ENCODE data around the gene ARHGAP22. TPM values are rescaled to one million over a fixed set of nuclear protein-coding genes. Genes with fewer than 3 reads are reported as not detected.
"Not testable (repeated sequence)": the region's sequence is repeated elsewhere in the genome, so short reads cannot be mapped to it uniquely, and the experiment has no call there.

The ARHGAP22 gene
- total RNA-seq, 1 donor from 2014 or later = 2.2 TPM

DNA sequence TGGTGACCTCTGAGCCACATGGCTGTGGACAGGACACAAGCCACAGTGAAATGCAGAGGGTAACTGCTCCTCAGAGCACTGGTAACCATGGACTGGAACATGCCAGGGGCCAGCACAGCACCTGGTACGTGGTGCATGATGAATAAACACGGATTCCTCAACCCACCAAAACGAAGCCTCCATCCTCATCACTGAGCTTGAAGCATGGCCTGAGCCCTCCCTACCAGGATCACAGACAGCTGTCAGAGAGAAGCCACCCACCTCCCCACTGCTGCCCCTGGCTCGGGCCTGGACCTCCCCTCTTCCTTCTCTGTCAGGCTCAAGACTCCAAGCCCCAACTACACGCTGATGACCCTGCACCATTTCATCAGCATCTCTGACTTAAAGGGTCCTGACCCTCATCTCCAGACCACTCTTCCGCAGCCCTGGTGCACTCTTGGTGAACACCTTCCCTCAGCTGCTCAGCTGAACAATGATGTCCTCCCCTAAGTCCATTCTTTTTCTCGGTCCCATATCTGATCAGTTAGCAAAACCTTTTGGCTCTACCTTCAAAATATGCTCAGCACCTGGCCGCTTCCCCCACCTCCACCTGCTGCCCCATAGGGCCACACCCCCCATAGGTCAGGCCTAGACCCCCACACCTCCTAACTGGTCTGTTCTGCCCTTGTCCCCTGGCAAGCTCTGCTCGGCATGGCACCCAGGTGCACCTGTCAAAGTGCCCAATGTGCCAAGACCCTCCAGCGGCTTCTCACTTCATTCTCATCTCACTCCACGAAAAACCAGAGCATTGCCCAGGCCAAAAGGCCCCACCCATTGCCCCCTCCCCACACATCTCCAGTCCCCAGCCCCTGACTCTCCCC lies 157.3 kb downstream of the ARHGAP22 start:
- no peak for DNase-seq

DNA sequence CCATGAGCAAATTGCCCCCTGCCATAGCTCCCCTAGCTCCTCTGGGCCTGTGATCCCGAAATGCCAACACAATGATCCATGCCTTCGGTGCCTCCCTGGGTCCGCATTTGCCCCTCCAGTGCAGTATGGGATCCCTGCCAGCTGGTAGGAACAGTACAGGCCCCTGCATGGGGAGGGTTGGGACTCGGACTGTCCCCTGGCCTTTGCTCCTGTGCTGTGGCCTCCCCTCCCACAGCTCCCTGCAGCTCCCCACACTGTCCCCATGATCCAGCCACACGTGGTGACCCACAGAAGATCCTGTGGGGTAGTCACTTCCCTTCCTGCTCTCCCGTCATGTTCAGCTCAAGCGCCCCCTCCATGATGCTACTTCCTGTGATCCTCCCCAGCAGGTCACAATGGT lies 158.1 kb downstream of the ARHGAP22 start:
- no peak for DNase-seq

DNA sequence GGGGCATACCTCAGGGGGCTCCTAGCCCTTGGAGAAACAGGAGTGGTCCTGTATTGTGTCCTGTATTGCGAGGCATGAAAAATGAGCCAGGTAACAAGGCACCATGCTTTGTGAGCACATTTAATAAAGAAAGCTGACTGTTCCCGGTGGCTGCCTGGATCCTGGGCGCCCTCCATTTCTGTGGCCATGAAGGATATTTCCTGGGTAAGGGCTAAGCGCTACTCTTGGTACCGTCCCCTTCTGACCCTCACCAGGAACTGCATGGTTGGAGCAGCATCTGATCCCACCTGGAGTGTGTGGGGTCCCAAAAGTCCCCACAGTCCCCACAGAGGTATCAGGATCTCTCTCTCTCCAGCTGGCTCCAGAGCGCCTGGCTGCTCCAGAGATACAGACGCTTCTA lies 158.9 kb downstream of the ARHGAP22 start:
- DNase-seq = no peak

DNA sequence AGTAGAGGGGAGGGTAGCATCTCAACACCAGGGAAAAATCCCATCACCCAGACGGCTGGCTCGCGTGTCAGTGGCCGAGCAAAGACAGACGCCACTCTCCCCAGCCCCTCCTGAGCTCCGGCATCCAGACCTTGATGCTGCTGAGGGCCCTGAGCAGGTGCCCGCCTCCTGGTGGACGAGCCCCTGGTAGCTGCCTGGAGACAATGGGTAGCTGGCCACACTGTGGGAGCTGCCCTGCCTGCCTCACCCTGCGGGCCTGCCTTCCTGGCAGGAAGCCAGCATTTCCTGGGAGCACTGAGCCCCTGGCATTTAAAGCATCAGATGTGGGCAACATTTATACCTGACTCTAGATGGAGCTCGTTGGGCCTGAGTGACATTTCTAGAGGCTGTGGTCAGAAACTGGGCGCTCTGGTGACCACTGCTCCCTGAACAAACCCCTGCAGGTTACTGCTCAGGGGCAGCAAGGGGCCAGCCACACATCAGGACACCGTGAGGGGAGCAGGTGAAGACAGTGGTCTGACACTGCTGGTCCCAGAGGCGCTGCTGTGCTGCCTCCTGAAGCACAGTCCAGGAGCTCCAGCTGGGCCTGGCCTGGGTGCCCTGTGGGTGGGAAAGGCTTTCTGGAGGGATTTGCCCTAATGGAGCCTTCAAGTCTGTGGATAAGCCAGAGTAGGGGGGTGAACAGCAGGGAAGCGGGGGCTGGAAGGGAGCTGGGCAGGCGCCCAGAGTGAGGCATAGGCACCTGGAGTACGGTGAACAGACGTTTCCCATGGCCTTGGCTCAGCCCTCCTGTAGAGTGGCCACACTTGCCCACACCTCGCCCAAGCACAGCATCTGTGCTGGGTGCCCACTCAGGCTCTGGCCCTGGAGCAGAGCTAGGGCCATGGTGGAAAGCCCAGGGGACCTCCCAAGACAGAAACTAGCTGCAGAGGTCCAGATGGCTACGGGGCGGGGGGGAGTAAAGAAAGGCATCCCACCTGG lies 159.7 kb downstream of the ARHGAP22 start:
- no peak for DNase-seq

DNA sequence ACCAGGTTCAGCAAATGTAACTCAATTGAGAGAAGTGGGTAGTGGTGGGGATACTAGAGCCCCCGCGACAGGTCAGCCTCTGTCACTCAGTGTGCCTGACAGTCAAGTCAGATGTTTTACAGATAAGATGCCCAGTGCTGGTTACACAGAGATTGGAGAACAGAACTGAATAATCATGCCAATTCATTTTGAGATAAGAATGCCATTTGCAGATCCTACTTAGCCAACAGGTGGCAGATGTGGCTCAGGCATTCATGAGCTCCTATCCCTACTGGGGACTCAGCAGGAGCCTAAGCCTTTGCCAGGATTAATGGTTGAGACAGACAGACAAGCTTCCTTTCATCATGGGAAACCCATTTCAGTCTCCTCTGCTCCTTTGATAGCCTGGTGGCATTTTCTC lies 160.6 kb downstream of the ARHGAP22 start:
- no peak for DNase-seq

DNA sequence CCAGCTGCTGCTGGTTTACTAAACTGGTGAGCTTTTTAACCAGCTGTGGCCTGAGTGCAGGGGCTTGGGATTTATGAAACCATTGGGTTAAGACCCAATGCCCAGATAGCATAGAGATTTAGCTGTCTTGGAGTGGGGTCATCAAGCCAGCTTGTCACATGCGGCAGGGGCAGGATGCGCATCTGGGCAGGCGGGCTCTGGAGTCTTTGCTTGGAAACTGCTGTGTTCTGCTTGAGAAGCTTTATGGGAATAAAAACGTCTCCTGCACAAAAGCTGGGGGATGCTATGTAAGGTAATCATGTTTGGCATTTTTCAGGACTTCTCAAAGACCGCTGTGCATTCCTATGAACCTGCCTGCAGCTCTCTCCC lies 162.1 kb downstream of the ARHGAP22 start:
- no peak for DNase-seq

DNA sequence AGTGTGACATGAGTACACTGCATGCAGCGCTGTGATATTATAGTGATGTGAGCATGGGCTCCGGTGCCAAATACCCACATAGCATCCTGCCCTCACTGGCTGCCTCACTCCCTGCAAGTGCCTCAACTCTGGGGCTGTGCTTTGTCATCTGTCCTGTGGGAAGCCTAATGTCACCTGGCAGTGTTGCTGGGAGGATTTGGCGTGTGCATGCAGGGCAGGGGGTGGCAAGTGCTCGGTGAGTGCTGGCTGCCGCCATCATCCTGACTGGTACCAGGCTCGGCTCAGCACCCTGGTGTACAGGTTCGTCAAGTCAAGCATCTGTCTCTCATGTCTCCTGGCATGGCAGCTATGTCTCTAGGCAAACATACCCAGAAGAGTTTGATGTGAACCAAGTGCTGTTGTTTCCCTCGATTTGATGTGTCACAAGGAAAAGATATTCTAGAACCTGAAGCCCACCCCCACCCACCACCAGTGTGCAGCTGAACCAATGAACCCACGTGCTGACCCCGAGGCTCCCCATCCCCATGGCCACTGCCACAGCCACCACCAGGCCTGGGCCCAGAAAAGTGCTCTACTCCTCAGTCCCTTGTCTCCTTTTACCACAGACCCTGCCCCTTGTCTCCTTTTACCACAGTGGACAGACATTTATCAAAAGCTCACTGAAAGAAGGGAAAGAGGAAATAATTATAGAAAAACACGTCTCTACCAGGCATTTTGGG lies 162.6 kb downstream of the ARHGAP22 start:
- DNase-seq = no peak

DNA sequence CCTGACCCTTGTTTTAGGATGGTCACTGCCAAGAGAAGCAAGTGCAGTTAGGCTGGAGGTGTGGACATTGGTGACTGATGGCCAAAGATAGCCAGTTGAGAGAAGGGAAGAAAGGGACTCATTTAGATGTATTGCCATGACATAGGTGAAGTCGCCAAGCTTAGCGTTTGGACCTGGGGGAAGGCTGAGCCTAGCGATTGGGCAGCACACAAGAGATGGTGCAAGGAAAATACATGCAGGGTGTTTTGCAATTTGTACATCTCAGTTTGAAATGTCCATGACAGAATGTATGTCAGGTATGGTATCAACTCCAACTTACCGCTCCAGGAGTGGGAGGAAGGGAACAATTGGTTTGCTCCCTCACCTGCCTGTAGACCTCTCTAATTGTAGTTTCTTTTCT lies 164.1 kb downstream of the ARHGAP22 start:
- DNase-seq = no peak

DNA sequence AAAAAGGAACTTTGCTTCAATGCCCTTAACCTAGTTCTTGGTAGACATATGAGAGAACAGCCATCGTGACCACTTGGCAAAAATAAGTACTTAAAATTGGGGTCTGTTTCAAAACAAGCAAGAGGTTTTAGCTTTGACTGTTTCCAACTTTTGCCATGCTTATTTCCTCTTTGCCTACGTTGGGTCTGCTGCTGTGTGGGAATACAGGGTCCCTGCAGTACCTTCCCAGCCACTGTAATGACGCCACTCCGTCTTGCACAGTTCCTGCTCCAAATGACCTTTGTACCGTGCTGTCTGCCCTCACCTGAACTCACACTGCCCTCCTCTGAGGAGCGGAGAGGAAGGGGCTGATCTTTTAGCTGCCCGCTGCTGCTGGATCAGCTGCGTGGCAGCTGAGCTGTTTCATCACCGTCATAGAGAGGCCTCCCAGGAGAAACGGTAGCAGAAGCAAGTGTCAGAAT lies 165.3 kb downstream of the ARHGAP22 start:
- DNase-seq = no peak

DNA sequence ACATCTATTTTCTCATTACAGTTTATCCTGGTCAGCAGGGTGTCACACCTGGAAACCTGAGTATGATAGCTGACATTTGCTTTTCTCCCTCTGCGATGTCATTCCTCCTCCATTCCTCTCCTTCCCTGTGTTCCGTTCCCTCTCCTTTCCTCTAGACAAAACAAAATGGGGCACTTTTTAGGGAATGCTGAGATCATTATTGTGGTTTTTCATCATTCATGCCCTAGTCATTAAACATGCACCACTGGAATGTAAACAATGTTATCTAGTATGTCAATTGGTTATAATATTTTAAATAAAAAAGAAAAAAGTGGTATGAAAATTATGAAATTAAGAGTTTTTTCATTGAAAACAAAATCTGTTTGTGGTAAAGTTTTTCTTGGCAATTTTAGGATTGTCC lies 165.8 kb downstream of the ARHGAP22 start:
- DNase-seq = no peak

DNA sequence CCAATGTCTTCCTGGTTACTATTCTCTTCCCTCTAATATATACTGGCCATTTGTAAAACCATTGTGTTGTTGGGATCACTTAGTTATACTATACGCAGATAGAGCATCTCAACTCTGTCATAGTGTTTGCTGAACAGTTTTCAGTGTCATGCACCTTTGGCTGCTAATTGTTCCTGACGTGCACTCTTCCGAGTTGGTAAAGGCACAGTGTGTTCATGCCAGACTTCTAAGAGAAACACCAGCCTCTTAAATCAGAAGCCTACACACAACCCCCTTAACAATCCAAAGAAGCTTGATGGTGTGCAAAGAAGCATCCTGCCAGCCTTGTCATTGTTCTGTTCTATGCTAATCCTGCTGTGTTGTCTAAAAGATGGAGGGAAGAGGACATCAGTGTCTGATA lies 167.3 kb downstream of the ARHGAP22 start:
- DNase-seq = no peak

DNA sequence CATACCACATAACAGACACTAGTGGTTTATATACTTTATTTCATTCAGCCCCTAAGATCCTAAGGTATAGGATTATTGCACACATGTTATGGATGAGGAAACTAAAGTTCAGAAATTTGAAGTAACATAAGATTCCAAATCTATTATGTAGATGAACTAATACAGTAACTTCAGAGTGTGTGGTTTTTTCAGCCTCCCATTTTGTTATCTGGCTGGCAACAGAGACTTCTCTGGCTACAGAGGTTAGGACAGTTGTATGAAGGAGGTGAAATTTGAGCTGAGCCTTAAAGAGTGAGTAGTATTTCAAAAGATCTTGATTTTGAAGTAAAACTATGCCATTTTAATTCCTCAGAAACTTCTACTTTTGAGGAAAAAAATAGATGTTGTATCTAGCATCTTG lies 173.0 kb downstream of the ARHGAP22 start:
- no peak for DNase-seq

DNA sequence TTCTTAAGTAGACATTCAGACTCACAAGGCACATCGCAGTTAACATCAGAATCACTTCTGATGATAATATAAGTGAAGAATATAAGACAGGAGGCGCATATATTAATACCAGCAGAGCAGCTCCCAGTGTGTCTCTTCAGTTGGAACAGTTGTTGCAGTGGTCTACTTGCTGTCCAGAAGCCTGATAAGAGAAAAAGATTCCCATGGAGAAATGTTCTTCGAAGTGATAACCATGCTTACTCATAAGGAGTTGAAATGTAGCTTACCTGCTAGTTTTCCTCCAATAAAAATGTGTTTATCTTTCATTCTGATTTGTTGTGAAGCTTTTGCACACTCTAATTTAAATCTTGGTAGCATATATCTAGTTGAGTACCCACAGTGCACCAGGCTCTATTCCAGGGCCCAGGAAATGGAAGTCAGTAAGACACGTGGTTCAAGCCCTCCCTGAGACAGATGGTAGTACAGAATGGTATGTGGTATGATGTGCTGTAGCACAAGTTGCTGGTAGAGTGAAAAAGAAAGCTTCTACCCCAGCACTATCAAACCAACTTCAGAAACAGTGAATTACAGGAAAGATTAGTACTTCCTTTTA lies 174.4 kb downstream of the ARHGAP22 start:
- DNase-seq = no peak

DNA sequence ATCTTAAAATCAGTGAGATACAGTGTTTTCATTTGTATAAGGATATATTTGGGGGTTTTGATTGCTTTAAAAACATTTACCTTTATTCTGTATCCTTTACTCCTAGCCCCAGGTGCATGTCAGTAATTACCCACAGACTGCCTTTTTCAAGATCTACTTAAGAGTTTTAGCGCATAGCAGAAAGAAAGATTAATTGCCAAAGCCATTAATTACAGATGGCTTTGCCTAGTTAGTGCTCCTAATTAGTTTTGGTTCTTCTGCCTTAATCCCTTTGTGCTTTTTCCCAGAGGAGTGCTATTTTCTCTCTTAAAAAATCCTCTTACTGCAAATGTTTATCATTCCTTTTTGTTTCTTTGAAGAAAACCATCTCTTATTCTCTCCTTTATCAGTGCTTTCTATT lies 175.6 kb downstream of the ARHGAP22 start:
- no peak for DNase-seq

DNA sequence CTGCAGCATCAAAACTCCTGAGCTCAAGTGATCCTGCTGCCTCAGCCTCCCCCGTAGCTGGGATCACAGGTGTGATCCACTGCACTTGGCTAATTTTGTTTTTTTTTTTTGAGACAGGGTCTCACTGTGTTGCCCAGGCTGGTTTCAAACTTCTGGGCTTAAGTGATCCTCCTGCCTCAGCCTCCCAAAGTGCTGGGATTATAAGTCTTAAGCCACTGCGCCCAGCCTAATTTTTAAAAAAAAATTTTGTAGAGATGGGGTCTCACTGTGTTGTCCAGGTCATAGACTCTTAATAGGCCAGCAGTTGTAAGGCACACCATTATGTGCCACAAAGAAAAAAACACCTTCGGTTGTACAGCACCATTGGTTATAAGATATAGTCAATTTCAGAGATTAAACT lies 176.0 kb downstream of the ARHGAP22 start:
- DNase-seq = no peak

DNA sequence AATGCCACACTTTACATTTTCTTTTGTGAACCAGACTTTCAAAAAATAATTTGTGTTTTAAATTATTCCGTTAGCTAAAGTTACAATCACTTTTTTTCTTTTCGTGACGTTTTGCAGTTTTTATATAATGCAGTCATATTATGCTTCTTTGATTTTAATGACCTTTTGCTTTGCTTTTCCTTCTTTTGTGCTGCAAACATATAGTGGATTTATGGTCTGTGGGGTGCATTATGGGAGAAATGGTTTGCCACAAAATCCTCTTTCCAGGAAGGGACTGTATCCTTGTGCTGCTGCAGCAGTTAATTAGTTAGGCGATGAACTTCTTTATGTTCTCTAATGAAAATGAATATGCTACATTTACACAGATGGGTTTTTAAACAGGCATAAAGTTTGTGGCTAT lies 181.0 kb downstream of the ARHGAP22 start:
- DNase-seq = no peak

DNA sequence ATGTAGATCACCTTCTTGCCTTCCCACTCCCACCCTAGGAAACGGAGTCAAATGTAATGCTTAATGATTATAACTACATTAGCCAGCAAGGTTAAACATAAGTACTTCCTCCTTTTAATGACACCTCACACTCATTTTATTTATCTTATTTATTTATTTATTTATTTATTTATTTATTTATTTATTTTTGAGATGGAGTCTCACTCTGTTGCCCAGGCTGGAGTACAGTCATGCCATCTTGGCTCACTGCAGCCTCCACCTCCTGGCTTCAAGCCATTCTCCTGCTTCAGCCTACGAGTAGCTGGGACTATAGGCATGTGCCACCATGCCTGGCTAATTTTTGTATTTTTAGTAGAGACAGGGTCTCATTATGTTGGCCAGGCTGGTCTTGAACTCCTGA lies 183.0 kb downstream of the ARHGAP22 start:
- not testable (repeated sequence) for DNase-seq

DNA sequence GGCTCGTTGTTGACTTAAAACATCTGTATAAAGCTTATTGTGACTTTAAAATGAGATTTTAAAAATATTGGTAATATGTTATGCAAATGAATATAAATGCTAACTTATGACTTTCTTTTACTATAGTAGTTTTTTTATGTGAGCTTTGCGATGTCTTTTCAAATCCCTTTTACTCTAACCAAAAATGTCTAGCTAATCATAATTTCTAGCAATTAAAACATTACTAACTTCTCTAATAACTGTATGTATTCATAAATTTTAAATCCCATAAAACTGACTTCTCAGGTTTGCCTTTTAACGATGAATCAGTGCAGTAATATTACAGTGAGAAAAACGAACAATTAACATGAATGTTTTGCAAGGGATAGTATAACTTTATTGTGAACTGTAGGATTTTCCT lies 185.2 kb downstream of the ARHGAP22 start:
- no peak for DNase-seq

DNA sequence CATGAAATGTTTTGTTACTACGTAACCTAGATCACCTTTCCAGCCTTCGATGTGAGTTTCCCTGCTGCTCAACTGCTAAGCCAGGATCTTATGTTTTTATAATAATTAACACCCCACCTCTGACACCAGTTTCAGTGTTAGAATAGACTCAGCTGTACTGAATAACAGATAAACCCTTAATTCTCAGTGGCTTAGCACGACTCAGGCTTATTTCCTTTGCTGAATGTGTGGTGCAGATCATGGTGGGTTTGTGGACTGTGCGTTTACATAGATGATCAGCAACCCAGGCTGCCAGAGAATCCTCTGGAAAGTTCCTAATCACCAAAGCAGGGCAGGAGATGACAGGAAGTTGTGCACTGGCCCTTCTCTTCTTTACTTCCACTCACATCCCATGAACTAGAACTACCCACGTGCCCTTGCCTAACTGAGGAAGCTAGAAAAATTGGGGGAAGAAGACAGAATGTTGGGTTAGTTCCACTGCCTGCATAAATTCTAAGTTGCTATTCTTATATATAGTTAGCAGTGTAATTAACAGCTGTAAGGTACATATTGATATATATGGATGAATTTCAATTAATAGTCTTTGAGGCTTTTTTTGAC lies 186.6 kb downstream of the ARHGAP22 start:
- no peak for DNase-seq

DNA sequence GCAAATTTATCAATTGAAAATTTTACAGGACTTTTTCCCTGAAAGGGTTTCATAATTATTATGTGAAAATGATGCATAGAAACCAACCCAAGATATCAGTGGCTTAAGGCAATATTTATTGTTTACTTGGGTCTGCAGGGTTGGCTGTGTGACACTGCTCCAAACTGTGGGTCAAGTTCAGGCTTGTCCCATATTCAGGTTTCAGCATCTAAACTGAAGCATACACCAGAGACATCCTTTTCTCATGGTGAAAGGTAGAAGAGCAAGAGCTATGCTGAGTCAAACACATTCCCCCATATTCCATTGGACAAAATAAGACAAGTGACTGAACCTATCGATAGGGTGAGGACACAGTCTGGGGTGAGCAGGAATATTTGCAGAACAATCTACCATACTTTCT lies 187.5 kb downstream of the ARHGAP22 start:
- no peak for DNase-seq

DNA sequence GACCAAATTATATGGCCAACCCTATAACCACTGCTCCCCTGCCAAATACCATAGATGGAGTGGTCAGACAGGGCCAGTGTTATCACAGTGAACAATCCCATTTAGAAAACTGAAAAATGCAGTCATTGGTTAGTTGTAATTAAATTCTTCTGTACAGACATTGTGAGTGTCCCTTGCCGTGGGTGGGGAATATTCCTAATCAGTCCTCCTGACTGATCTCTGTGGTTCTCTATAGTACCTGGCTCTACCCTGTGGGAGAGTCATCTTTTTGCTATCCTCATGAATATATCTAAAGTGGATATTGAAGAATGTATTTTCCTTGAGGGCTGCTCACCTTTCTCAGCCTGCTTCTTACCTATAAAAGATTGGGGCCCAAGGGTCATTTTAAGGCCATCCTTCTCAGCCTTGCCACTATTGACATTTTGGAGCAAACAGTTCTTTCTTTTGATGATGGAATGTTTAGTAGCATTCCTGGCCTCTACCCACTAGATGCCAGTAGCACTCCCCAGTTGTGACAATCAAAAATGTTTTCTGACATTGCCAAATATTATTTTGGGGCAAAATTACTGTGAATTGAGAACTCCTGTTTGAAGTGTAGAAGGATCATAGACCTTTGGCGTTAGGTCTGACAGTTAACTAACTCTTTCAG lies 188.2 kb downstream of the ARHGAP22 start:
- no peak for DNase-seq
